Astrocyte of the spinal cord (primary cell): Measurements from ENCODE around the gene OCSTAMP.

ENCODE experiments used
- DNase-seq: peaks from one replicate; pipeline ENCODE4 v3.0.0; 2011; ENCODE audit warnings: low read depth, low spot score
- H3K4me3 ChIP-seq: 2 replicates; pipeline ENCODE4 v1.5.1; 2011; ENCODE audit warnings: low read depth, mild to moderate bottlenecking, low read length, moderate library complexity
- CTCF ChIP-seq: IDR thresholded peaks from 2 replicates; pipeline ENCODE4 v1.5.1; 2012; ENCODE audit warnings: low read depth, mild to moderate bottlenecking, low read length, inconsistent platforms
- in situ Hi-C: cut with HindIII; loops from 2 replicates; pipeline ENCODE4 v1.10.0; 2017; ENCODE audit warnings: low sequenced_read_pairs

OCSTAMP gene

GRCh38 chr20:46549188-46549972, 1.1 kb downstream of the OCSTAMP start:
- H3K4me3 ChIP-seq, result no peak overlapping the region
- in situ Hi-C loops, result no loop called here
- no peak for TF ChIP-seq CTCF
- DNase-seq, result no peak

GRCh38 chr20:46548688-46549087, 1.8 kb downstream of the OCSTAMP start:
- in situ Hi-C loops, result no loop called here
- DNase-seq, result no peak
- H3K4me3 ChIP-seq, result no peak overlapping the region
- no peak for TF ChIP-seq CTCF

- no peak for TF ChIP-seq CTCF
- DNase-seq, result no peak
- in situ Hi-C loops, result no loop called here
- no peak overlapping the region for H3K4me3 ChIP-seq
These were observed 2.5 kb downstream of the OCSTAMP start for GRCh38 chr20:46547995-46548394.

- in situ Hi-C loops, result no loop called here
- no peak for DNase-seq
- no peak overlapping the region for H3K4me3 ChIP-seq
- TF ChIP-seq CTCF, result no peak
These were observed 3.5 kb downstream of the OCSTAMP start for GRCh38 chr20:46546936-46547335.

- no peak overlapping the region for H3K4me3 ChIP-seq
- DNase-seq, result no peak
- TF ChIP-seq CTCF, result no peak
- in situ Hi-C loops, result no loop called here
These were observed 4.2 kb downstream of the OCSTAMP start for GRCh38 chr20:46546298-46546697.

GRCh38 chr20:46545827-46546138, 4.7 kb downstream of the OCSTAMP start:
- TF ChIP-seq CTCF, result no peak
- DNase-seq, result no peak
- in situ Hi-C loops, result no loop called here
- no peak overlapping the region for H3K4me3 ChIP-seq
